ENCODE results near the gene TEX264.
"Not testable (repeated sequence)": the region's sequence is repeated elsewhere in the genome, so short reads cannot be mapped to it uniquely, and the experiment has no call there.

- not testable (repeated sequence) for TF ChIP-seq EZH2 (IDR thresholded peaks at IDR 0.05; ENCODE audit: borderline replicate concordance, low read depth, low read length, severe bottlenecking); CTCF (IDR thresholded peaks at IDR 0.05; ENCODE audit: borderline replicate concordance, extremely low read depth, low read length, poor library complexity, severe bottlenecking)
Measured at GRCh38 chr3:51653409-51653808, 17.6 kb upstream of the TEX264 start.
